Subcutaneous adipose tissue (tissue), 4 donors: ENCODE measurements around the gene RANGAP1. TPM values are rescaled to one million over a fixed set of nuclear protein-coding genes. Genes with fewer than 3 reads are reported as not detected.

Experiments used
- CTCF ChIP-seq: fragments of 450-650 bp; IDR thresholded peaks from one replicate; pipeline ENCODE4 v1.5.1; 2016; ENCODE audit warnings: low read depth, mild to moderate bottlenecking, control low read depth, antibody characterized with exemption, moderate library complexity
- total RNA-seq, 4 donors: library from RNA; depleted of rRNA; stranded (reverse); fragments of >200 nt; gene quantifications; one replicate each; pipeline ENCODE4 v1.1.0, GENCODE V29; 2016

RANGAP1 gene
- total RNA-seq, 4 donors from 2014 or later = 21.0 to 32.8 (median 28.4) TPM

DNA sequence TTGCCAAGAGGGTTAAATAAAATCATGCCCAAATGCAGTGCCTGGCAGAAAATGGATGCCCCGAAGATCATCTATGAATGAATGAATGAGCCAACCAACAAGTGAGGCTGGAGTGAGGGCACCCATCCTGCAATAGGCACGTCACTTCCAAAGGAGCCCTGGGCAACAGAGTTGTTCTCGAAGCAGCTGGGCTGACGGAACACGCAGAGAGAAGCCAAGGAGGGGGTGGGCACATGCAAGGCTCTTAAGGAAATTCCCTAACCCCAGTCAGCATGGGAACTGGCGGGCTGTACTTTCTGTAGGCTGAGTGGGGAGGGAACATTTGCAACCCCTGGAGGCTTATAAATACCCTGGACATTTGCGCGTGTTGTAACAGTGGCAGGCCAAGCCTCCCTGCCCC lies 33.6 kb downstream of the RANGAP1 start:
- TF ChIP-seq CTCF = no peak

DNA sequence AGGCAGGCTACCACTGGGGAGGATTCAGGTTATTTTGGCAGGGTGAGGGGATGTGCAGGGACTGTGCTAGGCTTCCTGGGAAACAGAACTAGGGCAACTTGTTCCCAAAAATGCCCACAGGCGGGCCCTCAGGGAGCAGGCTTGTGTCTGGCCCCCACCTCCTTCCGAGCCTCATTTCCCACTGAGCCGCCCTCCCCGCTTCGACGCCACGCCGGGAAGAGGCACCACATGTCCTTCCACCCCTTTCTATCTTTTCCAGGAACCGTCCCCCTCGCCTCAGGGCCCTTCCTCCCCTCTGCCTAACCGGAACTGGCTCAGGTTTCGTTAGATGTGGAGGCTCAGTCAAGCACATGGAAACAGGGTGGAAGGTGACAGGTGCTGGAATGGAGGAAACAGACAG lies 35.9 kb downstream of the RANGAP1 start:
- no peak for TF ChIP-seq CTCF

- TF ChIP-seq CTCF = no peak
Observed at GRCh38 chr22:41249442-41249841, 36.5 kb downstream of the RANGAP1 start.

- no peak for TF ChIP-seq CTCF
Observed at GRCh38 chr22:41248758-41249157, 37.2 kb downstream of the RANGAP1 start.

DNA sequence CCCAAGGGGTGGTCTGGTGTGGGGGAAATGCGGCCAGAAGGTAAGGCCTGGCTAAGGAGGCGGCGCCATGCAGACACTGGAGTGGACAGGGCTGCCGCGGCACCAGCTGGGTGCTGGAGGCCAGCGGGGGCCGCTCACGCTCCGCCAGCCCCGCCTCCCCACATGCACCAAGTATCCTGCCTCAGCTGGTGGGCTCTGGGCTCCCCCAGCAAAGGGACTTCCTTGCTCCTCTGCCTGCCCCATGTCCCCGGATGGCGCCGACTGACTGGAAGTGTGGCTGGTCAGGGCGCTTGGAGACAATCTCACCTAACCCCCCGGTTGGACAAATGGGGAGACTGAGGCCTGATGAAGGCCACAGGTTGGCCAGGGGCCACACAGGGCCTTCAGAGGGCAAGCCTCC lies 37.7 kb downstream of the RANGAP1 start:
- no peak for TF ChIP-seq CTCF

DNA sequence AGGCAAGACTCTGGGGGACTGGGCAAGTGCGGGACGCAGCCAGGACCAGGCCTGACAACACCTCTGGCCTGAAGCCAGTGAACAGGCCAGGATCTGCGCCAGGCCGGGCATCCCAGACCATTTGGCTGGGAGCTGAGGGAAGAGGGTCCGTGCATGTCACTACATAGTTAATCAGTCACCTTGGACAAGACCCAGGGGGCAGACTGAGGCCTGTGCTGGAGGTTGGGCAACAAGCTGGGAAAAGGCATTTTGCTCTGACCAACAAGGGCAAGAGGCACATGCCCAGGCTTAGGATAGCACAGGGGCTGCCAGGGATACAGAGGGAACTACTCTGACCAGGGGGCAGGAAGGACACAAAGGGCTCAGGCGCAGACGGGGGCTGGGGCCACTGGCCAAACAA lies 38.3 kb downstream of the RANGAP1 start:
- no peak for TF ChIP-seq CTCF

GRCh38 chr22:41245917-41246499 lies 40.0 kb downstream of the RANGAP1 start:
- TF ChIP-seq CTCF = no peak
